ENCODE measurements around the gene PPIE.

DNA sequence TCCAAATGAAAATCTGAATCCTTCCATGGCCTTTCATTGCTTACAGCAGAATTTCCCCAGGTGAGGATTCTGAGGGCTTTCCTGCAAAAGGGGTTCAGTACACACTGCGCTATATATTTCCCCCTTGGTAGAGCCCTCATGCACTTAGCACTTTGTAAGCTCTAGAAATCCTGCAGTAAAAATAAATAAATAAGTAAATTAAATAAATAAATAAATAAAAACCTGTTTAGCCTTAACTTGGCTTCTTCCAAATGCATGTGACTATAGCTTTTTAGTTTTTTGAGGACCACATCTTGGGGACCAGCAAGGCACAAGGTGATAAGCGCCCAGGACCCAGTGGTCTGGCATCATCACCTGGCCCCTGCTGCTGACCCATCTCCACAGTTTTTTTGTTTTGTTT lies 53.2 kb downstream of the PPIE start:
- TF ChIP-seq EZH2 (IDR thresholded peaks at IDR 0.05) = no peak
- TF ChIP-seq POLR2AphosphoS5 (IDR thresholded peaks at IDR 0.05; ENCODE audit: borderline replicate concordance, low read depth, low read length) = no peak

All from SK-N-MC (cell line).